Nucleus accumbens (tissue), 56 donors: Measurements from ENCODE around the gene GYPB.
"Not testable (repeated sequence)": the region's sequence is repeated elsewhere in the genome, so short reads cannot be mapped to it uniquely, and the experiment has no call there.

ENCODE experiments used
- DNase-seq, 56 donors: peaks; one replicate each; lab custom pipeline; 2025; lab: John Stamatoyannopoulos, UW

The GYPB gene

DNA sequence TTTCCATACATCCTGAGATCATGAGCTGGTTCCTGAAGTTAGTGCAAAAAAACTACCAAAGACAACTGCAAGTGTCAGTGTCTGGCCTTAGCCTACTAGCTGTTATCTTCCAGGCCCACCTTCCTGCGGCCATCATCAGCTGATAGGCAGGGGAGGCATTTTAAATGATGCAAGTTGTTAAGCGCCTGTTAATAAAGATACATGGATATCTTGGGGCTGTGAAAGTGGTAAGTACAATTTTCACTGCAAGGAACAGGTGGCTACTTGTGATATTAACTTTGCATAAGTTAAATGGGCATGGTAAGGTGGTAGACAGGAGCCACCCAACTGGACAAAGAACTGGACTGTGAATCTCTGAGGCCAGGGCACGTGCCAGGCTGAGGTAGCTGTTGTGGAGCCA, at the start of gene GYPB:
Gene GYPB, minus strand, starts transcription at position 104 of the 400 bp plus-strand sequence. Its CDS starts 93 bp downstream, at position 11.
- DNase-seq = not testable (repeated sequence)

GRCh38 chr4:144061556-144061955, 42.4 kb upstream of the GYPB start:
- DNase-seq = not testable (repeated sequence)

DNA sequence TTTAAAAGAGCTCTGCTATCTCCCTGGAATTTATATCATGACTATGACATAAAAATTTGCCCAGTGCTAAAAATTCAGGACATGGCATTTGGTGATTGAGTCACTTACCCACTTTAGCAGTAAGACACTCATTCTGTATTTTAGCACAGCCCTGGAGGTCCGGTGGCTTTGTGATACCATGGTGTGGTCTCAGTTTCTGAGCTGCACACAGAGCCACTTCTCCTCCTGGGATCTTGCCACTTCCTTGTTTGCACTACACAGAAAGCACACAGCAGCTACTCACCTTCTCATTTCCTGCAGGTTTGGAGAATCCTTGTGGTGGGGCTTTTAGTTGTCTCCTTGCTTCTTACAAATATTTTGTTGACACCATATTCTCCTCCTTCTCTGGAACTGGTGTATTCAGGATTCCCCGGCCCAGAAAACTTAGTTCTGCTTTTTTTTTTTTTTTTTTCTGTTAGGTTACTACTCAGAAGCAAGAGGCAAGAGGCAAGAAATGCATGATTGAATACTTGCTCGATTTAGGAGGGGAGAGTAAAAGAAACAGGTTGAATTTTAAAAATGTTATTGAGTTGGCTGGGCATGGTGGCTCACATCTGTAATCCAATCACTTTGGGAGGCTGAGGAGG, 41.2 kb upstream of the GYPB start:
- DNase-seq = not testable (repeated sequence)

- DNase-seq = no peak
Measured at GRCh38 chr4:144056800-144057199, 37.6 kb upstream of the GYPB start.

GRCh38 chr4:144055336-144055735, 36.2 kb upstream of the GYPB start:
- not testable (repeated sequence) for DNase-seq

GRCh38 chr4:144051494-144051893, 32.3 kb upstream of the GYPB start:
- DNase-seq = not testable (repeated sequence)

DNA sequence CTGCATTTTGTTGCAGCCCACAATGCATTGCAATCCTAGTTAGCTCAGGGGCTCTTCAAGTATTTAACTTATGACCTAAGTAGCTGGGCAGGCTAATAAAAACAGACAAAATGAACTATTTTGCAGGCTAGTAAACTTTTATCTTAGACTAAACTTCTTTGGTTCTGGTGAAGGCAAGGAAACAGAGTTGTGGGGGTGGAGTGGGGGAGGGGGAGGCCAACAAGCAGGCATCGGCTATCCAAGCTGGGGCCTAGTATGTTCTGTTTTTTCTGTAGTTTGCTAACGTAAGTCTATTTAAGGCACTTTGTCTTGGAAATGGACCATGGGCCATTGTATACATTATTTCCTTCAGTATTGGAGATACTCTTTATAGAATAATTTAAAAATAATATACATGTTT, 31.5 kb upstream of the GYPB start:
- DNase-seq = not testable (repeated sequence)

- not testable (repeated sequence) for DNase-seq
Measured at GRCh38 chr4:144049495-144050424, 30.6 kb upstream of the GYPB start.

GRCh38 chr4:144044936-144045335, 25.8 kb upstream of the GYPB start:
- DNase-seq = not testable (repeated sequence)

- DNase-seq = not testable (repeated sequence)
Measured at GRCh38 chr4:144032580-144032979, 13.4 kb upstream of the GYPB start.

GRCh38 chr4:144031875-144032274, 12.7 kb upstream of the GYPB start:
- not testable (repeated sequence) for DNase-seq

GRCh38 chr4:144031369-144031768, 12.2 kb upstream of the GYPB start:
- DNase-seq = not testable (repeated sequence)

DNA sequence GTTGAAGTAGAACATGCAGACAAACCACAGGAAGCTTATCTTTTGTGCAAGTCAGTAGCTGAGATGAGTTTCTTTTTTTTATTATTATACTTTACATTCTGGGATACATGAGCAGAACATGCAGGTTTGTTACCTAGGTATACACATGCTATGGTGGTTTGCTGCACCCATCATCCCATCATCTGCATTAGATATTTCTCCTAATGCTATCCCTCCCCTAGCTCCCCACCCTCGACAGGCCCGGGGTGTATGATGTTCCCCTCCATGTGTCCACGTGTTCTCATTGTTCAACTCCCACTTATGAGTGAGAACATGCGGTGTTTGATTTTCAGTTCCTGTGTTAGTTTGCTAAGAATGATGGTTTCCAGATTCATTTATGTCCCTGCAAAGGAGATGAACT, 11.5 kb upstream of the GYPB start:
- DNase-seq = not testable (repeated sequence)

DNA sequence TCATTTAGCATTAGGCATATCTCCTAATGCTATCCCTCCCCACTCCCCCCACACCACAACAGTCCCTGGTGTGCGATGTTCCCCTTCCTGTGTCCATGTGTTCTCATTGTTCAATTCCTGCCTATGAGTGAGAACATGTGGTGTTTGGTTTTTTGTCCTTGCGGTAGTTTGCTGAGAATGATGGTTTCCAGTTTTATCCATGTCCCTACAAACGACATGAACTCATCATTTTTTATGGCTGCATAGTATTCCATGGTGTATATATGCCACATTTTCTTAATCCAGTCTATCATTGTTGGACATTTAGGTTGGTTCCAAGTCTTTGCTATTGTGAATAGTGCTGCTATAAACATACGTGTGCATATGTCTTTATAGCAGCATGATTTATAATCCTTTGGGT, 7.5 kb upstream of the GYPB start:
- DNase-seq = not testable (repeated sequence)

DNA sequence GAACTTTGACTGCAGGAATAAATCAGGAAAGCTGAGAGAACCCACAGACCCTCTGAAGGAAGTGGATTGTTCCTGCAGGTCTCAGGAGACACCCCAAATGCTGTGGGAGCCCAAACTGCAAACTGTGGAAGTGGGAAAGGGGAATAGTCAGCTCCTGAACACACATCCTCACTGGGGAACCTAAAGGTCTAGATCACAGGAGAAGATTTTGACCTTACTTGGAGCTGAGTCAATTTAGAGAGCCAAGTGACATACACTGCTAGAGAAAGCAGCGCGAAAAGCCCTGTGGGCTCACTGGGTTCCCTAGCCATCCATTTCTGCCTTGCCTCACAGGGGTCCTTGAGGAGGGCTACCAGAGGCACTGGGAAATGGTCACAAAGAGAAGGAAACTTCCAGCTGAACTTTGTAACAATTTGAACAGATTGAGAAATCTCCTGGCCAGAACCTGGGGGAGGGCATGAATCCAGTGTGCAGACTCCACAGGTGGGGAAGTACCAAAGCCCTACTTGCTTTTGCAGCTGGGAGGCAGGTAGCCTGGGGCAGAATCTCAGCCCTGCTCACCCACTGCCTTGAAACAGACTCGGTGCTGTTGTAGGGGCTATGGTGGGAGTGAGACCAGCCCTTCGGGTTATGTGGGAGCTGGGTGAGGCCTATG, 5.3 kb upstream of the GYPB start:
- not testable (repeated sequence) for DNase-seq

- DNase-seq = not testable (repeated sequence)
Measured at GRCh38 chr4:144022772-144023400, 3.7 kb upstream of the GYPB start.

GRCh38 chr4:144021336-144021990, 2.3 kb upstream of the GYPB start:
- peak in 1 of 56 donors; percentile 1 for DNase-seq

DNA sequence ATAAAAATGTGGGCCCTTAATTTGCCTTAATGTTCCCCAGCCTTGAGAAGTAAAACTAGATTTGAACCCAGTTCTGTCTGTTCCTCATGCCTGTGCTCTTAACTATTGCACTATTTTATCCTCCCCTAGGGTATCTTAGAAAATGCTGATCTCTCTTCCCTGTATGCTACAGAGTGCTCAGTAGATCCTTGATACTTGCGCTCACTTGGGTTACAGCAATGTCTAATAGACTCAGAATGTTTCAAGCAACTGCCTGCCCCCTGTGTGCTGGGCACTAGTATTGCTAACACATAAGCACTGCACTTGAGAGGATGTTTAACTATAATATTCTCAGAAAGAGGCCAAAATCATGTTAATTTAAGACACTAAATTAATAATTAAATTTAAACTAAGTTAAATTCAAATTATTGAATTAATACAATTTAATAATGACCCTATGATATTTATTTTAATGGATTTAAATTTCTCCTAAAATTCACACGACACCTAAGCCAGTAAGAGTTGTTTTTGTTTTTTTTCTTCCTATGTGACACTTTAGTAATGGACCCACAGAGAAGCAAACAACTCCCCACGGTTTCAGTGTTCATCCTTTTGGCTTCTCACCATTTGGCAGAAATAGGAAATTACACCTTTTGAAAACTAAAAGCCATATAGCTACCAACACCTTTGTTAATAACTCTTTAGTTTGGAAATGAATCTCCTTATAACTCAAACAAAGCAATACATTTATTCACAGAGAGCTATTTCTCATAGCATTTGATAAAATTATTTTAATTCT, 768 bp downstream of the GYPB start:
- not testable (repeated sequence) for DNase-seq

- DNase-seq = not testable (repeated sequence)
Measured at GRCh38 chr4:144017271-144017670, 1.9 kb downstream of the GYPB start.
